CD4-positive, alpha-beta T cell treated with Interleukin-6 for 4 hours (primary cell): Measurements from ENCODE around the gene PSMA6.
A peak's percentile ranks its signal among the peaks of the same experiment; 100 is the strongest.
"Not testable (repeated sequence)": the region's sequence is repeated elsewhere in the genome, so short reads cannot be mapped to it uniquely, and the experiment has no call there.

ENCODE experiments used
- DNase-seq: peaks from one replicate; pipeline ENCODE4 v3.0.0-alpha.2; 2020; ENCODE audit warnings: mixed read lengths

Gene PSMA6

DNA sequence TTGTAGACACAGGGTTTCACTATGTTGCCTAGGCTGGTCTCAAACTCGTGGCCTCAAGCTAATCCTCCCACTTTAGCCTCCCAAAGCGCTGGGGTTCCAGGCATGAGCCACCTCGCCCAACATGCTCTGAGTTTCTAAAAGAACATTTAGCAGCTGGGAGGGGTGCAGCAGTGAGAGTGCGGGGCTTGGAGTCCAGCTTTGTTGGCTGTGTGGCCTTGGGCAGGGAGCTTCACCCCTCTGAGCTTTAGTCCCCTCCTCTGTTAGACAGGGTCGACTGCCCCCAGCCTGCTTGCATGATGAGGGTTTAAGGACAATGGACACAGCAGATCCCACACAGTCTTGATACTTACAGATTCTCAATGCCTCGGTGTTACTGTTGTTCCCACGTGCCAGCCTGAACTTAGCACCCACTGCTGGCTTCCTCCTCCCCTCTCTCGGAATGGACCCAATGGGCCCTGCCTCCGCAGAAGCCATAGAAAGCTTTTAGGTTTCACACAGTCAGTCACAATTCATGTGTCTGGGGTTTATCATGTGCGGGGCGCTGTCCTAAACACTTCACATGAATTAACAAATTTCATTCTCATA lies 54.6 kb downstream of the PSMA6 start:
- DNase-seq, result no peak

DNA sequence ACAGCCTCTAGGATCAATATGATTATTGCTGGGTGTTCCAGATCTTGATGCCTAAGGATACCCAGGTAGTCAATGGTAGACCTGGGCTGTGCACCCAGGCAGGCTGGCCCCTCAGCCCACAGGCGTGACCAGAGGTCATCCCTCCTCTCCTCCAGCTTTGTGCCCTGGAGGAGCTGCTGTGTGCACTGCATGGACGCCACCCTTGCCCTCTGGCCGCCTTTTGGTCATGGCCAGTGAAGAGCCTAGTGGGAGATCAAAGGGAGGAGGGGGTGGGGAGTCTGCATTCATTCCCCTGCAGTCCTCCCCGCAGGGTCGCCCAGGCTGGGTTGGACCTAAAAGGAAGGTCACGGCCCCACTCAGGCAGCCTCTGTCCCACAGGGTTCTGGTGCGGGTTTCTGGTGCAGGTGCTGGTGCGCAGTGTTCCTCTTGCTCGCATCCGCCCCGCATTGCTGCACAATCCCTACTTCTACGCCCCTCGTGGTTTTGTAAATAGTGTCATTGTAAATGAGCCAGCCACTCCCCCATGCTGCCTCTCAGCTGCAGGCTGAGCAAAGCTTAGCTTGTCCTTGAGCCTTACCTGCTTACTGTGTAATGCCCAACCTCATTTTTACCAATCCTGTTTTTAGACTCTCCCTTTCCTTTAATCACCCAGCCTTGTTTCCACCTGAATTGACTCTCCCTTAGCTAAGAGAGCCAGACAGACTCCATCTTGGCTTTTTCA lies 55.3 kb downstream of the PSMA6 start:
- no peak for DNase-seq

DNA sequence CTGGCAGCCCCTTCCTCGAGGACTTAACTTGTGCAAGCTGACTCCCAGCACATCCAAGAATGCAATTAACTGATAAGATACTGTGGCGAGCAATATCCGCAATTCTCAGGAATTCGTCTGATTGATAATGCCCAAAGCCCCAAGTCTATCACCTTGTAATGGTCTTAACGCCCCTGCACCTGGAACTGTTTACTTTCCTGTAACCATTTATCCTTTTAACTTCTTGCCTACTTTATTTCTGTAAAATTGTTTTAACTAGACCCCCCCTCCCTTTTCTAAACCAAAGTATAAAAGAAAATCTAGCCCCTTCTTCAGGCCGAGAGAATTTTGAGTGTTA lies 55.8 kb downstream of the PSMA6 start:
- DNase-seq, result not testable (repeated sequence)

DNA sequence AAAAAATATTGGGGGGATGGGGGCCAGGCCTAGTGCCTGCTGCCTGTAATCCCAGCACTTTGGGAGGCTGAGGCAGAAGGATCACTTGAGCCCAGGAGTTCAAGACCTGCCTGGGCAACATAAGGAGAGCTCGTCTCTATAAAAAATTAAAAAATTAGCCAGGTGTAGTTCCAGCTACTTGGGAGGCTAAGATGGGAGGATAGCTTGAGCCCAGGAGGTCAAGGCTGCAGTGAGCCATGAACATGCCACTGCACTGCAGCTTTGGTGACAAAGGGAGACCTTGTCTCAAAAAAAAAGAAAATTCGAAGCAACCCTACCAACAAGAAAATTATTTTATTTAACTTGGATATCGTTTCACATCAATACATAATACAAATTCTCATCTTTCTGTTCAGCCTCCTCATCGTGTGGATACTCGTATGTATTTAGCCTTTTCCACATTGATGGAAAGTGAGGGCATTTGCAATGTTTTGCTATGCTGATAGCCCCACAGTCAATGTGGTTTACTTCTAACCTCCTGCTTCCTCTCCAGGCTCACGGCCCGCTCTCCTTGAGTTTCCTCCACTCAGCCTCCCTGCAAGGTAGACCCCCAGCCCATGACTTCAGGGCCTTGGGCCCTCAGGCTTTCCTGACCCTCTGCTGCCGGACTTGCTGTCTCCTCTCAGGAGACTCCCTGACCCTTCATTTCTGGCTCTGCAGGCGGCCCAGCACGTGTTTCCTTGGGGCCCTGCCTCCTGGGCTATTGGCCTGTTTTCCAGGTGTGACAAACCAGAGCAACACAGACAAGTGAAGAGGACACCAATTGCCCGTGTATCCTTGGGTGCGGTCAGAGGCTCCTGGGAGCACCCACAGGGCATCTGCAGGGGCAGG lies 57.5 kb downstream of the PSMA6 start:
- no peak for DNase-seq

DNA sequence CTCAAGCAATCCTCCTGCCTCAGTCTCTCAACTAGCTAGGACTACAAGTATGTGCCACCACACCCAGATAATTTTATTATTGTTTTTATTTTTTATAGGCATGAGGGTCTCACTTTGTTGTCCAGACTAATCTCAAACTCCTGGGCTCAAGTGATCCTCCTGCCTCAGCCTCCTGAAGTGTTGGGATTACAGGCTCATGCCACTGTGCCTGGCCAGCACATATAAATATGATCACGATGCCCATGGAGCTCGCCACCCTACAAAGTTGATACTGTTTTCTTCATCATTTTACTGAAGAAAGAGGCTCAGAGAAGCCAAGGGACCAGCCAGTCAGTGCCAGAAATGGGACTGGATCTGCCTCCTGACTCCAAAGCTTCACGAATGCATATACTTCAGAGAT lies 59.3 kb downstream of the PSMA6 start:
- DNase-seq, result no peak

DNA sequence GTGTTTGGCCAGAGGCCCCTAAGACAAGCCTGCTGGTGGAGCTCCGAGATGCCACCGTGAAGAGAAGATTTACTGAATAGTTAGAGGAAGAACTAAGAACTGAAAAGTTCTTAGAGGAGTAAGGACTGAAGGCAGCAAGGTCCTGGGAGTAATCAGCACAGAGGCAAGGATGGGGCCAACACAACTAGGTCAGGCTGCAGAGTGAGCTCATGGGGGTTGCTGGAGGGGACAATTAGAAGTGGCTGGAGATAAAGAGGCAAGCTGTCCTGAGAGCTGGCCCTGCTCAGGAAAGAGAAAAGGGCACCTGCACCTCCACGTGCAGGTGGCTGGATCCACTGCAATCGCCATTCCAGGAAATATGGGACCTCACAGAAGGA lies 59.7 kb downstream of the PSMA6 start:
- no peak for DNase-seq

DNA sequence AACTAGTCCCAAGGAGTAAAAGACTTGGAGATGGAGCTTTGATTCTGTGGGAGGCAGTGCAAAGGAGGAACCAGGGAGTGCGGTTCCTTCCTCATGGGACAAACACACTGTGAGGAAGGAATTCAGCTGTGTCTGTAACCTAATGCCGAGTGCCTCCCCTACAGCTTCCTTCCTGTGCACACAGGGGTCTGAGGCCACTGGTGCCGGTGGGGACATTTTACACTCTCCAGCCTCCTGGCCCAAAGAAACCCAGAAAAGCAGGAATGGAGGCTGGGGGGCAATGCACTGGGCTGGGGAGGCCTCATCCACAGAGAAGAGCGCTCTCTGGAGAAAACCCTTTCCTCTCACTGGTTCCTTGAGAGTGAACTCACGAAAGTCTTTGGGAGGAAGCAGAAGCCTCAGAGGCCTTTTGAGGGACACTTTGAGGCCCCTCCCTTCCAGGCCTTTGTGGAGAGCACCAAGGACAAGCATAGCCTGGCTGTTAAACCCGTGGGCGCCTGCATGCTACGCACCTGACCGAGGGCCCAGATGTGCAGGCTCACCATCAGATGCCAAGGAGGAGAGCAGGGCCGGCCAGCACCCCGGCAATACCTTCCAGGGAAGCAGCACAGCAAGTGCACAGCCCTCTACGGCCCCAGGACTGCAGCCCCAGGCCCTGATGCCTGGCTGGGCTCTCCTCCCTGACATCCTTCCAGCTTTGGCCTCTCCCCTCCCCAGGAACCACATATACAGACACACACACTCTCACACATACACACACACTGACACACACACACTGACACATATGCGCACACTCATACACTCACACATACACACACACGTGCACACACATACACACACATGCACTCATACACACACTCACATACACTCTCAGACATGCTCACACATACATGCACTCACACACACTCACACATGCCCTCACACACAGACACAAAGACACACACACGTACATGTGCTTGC lies 60.4 kb downstream of the PSMA6 start:
- no peak for DNase-seq

DNA sequence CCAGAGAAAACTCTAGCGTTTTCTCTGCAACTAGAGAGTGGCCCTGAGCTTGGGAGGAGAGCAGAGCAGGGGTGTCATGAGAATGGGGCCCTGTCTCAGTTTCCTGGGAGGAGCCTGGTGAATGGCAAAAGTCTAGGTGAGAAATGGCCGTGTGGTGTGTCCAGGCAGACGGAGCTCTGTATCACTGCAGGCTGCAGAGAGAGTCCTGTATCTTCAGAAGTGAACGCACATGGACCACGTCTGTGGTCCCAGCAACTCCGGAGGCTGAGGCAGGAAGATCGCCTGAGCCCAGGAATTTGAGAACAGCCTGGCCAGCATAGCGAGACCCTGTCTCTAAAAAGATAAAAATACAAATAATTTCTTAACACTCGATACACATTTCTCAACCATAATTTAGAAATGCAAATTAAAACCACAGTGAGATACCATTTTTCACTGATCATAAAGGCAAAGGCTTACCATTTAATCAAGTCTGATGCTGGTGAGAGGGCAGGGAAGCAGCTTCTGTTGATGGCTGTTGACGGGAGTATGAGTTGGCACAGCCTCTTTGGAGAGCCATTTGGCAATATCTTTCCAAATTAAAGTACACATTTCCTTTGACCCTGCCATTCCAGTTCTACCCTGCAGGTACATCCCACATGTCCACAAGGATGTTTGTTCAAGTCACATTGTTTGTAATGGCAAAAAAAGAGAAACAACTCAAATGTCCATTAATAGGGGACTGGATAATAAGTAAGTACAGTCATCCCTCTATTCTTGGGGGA lies 61.4 kb downstream of the PSMA6 start:
- no peak for DNase-seq

DNA sequence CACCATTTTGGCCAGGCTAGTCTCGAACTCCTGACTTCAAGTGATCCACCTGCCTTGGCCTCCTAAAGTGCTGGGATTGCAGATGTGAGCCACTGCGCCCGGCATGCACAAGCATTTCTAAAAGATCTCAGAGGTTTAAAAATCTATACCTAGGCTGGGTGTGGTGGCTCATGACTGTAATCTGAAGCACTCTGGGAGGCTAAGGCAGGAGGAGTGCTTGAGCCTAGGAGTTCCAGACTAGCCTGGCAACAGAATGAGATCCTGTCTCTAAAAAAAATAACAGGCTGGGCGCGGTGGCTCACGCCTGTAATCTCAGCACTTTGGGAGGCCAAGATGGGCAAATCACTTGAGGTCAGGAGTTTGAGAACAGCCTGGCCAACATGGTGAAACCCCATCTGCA lies 63.1 kb downstream of the PSMA6 start:
- DNase-seq, result not testable (repeated sequence)

DNA sequence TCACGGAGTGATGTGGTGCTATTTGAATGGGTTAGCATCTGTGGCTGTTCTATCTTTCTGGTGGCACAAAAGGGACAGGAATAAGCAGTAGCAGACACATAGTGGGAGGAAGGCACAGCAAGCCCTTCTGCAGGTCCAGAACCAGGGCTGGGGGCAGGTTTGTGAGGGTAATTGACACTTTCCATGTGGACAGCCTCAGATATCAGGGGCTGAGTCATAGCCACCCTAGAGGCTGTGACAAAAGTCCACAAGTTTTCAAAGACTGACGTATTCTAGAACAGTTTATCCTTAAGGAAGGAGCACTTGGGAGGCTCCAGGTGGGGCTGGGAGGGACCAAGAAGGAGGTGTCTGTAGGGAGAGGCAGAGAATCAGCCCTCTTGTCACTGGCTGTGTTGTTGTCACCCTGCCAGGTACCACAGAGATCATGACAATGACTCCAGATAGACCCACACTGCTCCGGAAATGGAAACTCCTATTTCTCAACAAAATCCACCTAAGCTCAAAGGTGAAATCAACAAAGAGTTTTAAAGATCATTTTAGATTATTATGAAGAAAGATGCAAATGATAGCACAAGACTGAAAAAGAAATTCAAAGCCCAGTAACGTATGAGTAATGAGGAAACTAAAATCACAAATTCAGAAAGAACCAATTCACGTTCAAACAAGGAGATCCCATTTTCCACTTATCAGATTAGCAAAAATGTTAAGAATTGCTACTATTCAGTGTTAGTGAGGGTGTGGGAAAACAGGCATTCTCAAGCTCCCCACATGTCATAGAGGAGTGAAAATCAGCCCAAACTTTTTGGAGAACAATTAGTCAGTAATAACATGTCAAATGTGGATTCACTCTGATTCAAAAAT lies 64.0 kb downstream of the PSMA6 start:
- DNase-seq, result peak; percentile 14

DNA sequence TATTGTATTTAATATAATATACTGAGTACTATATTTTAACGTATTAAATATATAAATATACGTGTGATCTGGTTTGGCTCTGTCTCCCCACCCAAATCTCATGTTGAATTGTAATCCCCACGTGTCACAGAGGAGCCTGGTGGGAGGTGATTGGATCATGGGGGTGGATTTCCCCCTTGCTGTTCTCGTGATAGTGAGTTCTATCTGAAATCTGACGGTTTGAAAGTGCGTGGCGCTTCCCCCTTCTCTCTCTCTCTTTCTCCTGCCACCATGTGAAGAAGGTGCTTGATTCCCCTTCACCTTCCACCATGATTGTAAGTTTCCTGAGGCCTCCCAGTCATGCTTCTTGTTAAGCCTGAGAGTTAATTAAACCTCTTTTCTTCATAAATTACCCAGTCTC lies 67.5 kb downstream of the PSMA6 start:
- not testable (repeated sequence) for DNase-seq

DNA sequence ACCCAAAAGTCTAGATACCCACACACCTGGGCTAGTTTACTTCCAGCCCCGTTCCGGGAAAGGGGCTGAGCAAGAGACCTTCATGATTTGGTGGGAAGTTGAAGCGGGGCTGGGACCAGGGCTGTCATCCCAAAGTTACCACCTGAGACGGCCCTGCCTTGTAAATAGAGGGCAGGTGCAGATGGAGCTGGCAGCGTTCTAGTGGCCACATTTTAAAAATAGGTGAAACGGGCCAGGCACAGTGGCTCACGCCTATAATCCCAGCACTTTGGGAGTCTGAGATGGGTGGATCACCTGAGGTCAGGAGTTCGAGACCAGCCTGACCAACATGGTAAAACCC lies 68.9 kb downstream of the PSMA6 start:
- no peak for DNase-seq

DNA sequence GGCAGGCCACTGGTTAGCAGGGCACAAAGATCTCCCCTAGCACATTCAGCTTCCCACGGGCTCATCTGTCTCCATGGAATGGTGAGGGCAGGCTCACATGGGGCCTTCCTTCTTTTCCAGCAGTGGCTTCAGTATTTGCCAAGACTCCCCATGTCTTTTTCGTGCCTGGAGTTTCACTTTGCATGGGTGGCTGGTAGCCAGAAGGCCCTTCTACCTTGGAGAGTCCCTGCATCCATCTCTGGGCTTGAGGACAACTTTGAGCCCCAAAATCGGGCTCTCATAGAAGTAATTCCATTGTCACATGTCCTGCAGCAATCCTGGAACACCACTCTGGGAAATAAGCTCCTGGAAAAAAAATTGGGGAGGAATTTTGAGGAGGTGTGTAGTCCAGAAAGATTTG lies 70.3 kb downstream of the PSMA6 start:
- no peak for DNase-seq

DNA sequence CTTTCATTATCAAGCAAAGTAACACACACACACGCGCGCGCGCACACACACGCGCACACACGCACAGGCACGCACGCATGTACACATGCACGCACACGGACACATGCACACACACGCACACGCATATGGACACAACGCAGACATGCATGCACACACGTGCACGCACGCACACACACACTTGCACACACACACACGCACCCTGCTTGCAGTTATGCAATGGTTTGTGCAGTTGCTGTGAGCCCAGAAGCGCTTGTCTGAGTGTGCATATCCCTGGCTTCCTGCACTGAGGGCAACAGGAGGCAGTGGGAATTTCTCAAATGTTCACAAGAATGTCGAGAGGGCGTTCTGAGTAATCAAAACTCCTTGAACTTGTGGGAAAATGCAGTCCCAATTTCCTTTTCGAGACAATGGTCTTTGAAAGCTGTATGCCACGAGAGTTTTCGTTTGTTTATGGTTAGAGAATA lies 70.8 kb downstream of the PSMA6 start:
- DNase-seq, result no peak

DNA sequence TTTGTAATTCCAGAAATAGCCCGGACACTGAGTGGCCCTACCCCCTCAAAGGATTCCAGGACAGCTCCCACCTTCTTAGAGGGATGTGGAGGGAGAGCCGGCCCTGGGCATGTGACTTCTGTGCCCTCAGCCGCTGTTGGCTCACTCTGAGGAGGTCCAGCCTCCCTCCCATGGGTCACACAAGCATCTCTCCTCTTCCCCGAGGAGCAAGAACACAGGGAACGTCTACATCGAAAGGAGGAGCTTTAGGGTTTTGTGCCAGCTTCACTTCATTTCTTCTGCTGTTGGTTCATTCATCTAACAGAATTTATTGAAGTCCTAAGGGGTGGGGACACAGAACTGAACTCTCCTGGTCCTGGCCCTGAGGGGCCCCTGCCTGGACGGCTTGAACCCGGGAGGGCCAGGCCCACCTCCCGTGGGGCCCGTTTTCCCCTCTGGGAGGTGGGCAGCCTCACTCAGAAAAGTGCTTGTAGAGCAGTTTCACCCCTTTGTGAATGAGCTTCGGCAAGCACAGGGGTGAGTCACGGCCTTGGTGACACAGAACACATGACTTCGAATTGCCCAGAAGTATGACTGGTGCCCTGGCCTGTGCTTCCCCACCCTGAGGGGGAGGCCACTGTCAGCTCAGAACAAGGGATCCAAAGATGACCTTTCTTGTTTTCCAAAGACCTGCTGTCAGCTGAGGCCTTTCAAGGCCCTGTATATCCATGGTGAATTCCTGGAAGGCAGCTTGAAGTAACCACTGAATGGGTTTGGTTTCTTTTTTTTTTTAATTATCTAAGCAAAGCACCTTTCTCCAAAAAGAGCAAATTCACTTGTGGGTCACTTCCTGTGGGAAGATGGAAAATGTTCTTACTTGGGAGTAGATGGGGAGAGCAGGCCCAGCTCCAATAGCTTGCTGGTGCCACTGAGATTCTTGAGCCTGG lies 73.2 kb downstream of the PSMA6 start:
- peak; percentile 60 for DNase-seq

DNA sequence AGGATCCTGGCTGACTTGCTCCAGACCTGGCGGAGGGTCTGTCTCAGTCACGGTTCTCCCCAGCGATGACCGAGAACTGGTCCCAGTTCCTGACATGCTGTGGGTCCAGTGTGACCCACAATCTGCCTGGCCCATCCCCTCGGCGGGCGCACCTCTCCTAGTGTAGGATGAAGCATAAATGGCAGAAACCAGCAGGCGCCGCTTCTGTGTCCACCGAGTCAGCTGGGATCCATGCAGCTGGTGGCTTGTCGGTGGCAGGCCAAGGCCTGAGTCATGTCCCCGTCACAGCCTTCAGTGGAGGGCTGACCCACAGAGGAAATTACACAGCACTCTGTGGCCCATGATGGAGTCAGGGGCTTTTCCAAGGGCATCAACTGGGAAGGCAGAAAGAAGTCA lies 73.9 kb downstream of the PSMA6 start:
- DNase-seq, result no peak

DNA sequence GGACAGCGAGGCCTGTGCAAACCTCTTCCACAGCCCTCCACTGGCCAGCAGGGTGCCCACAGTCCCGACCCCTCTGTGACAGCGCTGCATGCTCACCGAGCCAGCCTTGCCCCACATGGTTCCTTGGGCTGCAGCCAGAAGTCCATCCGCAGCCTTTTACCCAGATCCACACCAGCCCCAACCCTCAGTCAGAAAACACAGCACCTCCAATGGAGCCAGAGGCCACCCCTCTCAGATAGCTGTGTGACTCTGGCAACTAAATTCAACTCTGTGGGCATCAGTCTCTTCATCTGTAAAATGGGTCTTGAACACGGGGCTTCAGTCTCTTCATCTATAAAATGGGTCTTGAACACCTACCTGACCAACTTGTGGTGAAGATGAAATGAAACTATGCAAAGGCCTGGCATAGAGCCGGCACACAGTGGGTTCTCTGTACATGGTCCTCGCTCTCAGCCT lies 74.4 kb downstream of the PSMA6 start:
- DNase-seq, result no peak

DNA sequence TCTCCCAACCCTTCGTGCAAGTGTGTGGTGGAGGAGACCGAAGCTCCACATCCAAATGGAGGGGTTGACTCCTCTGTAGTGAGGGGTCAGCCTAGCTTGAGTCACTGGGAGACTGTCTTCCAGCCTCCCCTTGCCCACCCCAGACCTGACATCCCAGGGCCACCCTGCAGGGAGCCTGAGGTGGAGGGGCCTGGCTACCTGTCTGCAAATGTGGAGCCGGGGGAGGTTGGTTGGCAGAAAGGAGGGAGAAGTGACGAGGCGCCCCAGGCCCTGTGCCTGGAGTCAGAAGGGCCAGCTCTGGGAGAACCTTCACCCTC lies 74.8 kb downstream of the PSMA6 start:
- no peak for DNase-seq
